GM18870 (cell line): ENCODE data around the gene PRLR.

Experiments used
- ATAC-seq: cut with Tn5 transposase; IDR thresholded peaks from one replicate; pipeline ENCODE4 v1.9.1; 2021; ENCODE audit warnings: moderate library complexity; ENCODE audit not compliant: unreplicated experiment

Gene PRLR

GRCh38 chr5:35162848-35163709, 67.2 kb downstream of the PRLR start:
- no peak for ATAC-seq

GRCh38 chr5:35161652-35162273, 68.5 kb downstream of the PRLR start:
- ATAC-seq, result no peak

GRCh38 chr5:35160486-35161116, 69.7 kb downstream of the PRLR start:
- no peak for ATAC-seq

- ATAC-seq, result no peak
These were observed 70.9 kb downstream of the PRLR start for GRCh38 chr5:35159370-35159742.

GRCh38 chr5:35158622-35159369, 71.5 kb downstream of the PRLR start:
- ATAC-seq, result no peak

- ATAC-seq, result no peak
These were observed 72.1 kb downstream of the PRLR start for GRCh38 chr5:35158204-35158603.

- no peak for ATAC-seq
These were observed 76.8 kb downstream of the PRLR start for GRCh38 chr5:35153375-35153932.

- ATAC-seq, result no peak
These were observed 77.6 kb downstream of the PRLR start for GRCh38 chr5:35152733-35153132.

- no peak for ATAC-seq
These were observed 79.0 kb downstream of the PRLR start for GRCh38 chr5:35151146-35151920.

GRCh38 chr5:35149041-35149440, 81.2 kb downstream of the PRLR start:
- no peak for ATAC-seq

- ATAC-seq, result no peak
These were observed 83.9 kb downstream of the PRLR start for GRCh38 chr5:35146406-35146805.

- ATAC-seq, result no peak
These were observed 84.5 kb downstream of the PRLR start for GRCh38 chr5:35145691-35146317.

- no peak for ATAC-seq
These were observed 85.3 kb downstream of the PRLR start for GRCh38 chr5:35145012-35145411.

- no peak for ATAC-seq
These were observed 86.4 kb downstream of the PRLR start for GRCh38 chr5:35143841-35144240.

GRCh38 chr5:35141739-35142138, 88.5 kb downstream of the PRLR start:
- no peak for ATAC-seq

GRCh38 chr5:35138232-35138631, 92.1 kb downstream of the PRLR start:
- no peak for ATAC-seq

- ATAC-seq, result no peak
These were observed 93.9 kb downstream of the PRLR start for GRCh38 chr5:35136386-35136785.

- ATAC-seq, result no peak
These were observed 95.0 kb downstream of the PRLR start for GRCh38 chr5:35135239-35135700.

- no peak for ATAC-seq
These were observed 95.8 kb downstream of the PRLR start for GRCh38 chr5:35134278-35135030.
